ENCODE results near the gene ARL13B. TPM values are rescaled to one million over a fixed set of nuclear protein-coding genes. Genes with fewer than 3 reads are reported as not detected.

ARL13B gene
- total RNA-seq, 1 donor from 2014 or later, result 15.6 TPM

DNA sequence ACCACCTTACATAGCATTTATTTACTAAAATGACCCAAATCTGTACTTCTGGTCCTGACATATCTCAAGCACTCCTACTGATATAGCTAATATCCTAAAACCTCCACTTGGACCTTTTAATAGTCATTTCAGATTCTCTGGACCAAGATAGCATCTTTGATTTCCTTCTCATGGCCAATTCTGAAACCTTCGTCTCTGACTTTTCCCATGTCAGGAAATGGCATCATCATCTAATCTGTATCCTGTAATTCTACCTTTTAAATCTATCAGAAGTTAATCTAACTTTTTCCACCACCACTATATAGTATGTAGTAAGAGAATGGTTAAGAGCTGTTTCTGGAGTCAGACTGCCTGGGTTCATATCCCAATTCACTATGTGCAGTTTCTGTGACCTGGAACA, 32.2 kb downstream of the ARL13B start:
- Mint-ChIP-seq H3K4me1 (no peaks in the 10 kb centered on the region), H3K9me3 (no peaks in the 10 kb centered on the region), H3K4me3 (no peak overlapping the region), H3K36me3 (ENCODE audit: low read depth) (peaks cover 3% of the 10 kb centered on the region), H3K27ac (ENCODE audit: unreplicated experiment) (no peak overlapping the region), H3K27me3 (ENCODE audit: low read depth) (no peaks in the 10 kb centered on the region)
- TF ChIP-seq, protein P1, sequence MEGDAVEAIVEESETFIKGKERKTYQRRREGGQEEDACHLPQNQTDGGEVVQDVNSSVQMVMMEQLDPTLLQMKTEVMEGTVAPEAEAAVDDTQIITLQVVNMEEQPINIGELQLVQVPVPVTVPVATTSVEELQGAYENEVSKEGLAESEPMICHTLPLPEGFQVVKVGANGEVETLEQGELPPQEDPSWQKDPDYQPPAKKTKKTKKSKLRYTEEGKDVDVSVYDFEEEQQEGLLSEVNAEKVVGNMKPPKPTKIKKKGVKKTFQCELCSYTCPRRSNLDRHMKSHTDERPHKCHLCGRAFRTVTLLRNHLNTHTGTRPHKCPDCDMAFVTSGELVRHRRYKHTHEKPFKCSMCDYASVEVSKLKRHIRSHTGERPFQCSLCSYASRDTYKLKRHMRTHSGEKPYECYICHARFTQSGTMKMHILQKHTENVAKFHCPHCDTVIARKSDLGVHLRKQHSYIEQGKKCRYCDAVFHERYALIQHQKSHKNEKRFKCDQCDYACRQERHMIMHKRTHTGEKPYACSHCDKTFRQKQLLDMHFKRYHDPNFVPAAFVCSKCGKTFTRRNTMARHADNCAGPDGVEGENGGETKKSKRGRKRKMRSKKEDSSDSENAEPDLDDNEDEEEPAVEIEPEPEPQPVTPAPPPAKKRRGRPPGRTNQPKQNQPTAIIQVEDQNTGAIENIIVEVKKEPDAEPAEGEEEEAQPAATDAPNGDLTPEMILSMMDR (conservative IDR thresholded peaks at IDR 0.05), result no peak
- no peak for DNase-seq (ENCODE audit: low read depth, low spot score)

DNA sequence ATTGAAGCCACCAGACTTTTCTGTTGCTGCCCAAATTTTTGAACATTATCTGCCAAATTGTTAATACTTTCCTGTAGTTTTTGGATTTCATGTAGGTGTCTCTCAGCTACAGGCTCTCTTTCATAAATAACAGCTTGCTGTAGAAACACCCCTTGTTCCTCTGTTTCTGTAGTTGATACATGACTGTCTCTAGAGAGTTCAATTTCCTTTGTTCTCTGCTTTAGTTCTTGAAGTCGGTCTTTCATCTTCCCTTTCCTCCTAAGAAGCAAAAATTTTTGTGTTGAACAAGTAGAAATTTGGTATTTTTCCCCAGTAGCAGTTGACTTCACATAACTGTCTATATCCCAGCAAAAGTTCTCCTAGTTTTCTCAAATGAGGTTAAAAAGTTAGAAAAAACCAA, 35.1 kb downstream of the ARL13B start:
- no peak for DNase-seq (ENCODE audit: low read depth, low spot score)
- no peak overlapping the region for H3K4me3 Mint-ChIP-seq
- H3K36me3 Mint-ChIP-seq (ENCODE audit: low read depth), result peaks cover 5% of the 10 kb centered on the region
- TF ChIP-seq, protein P1 (conservative IDR thresholded peaks at IDR 0.05), result no peak
- no peaks in the 10 kb centered on the region for H3K27me3 Mint-ChIP-seq (ENCODE audit: low read depth)
- no peaks in the 10 kb centered on the region for H3K9me3 Mint-ChIP-seq
- H3K4me1 Mint-ChIP-seq, result no peaks in the 10 kb centered on the region
- no peak overlapping the region for H3K27ac Mint-ChIP-seq (ENCODE audit: unreplicated experiment)

DNA sequence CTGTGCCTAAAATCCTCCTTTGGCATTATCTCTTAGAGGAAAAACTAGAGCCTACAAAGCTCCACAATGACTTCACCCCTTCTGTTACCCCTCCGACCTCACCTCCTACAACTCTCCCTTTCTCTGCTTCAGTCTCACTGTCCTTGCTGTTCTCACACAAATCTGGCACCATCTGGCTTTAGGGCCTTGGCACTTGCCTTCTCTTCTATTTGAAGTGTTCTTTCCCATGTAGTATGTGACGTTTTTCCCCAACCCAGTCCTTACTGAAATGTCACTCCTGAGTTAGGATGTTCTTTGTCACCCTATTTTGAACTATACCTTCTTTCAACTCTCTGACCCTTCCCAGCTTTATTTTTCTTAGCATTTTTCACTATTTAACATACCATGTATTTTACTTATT, 39.7 kb downstream of the ARL13B start:
- no peak overlapping the region for H3K27ac Mint-ChIP-seq (ENCODE audit: unreplicated experiment)
- TF ChIP-seq, protein P1 (conservative IDR thresholded peaks at IDR 0.05), result no peak
- H3K27me3 Mint-ChIP-seq (ENCODE audit: low read depth), result no peaks in the 10 kb centered on the region
- H3K9me3 Mint-ChIP-seq, result no peaks in the 10 kb centered on the region
- peaks cover 5% of the 10 kb centered on the region for H3K36me3 Mint-ChIP-seq (ENCODE audit: low read depth)
- DNase-seq (ENCODE audit: low read depth, low spot score), result no peak
- H3K4me1 Mint-ChIP-seq, result no peaks in the 10 kb centered on the region
- no peak overlapping the region for H3K4me3 Mint-ChIP-seq

DNA sequence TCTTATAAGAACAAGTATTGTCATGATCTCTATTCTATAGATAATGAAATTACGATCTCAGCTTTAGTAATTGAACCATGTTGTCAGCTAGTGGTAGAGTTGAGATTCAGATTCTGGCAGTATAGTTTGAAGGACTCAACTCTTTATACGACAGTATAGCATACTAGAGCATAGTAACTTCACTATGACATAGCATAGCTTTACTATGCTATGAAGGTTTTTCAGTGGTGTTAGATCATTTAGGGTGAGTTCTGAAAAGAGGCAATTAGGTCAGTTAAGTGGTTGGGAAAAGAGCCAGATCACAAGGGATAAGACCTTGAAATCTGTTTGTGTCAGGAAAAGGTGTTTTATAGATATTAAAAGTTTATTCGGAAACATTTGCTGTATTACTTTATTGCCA, 40.3 kb downstream of the ARL13B start:
- TF ChIP-seq, protein P1 (conservative IDR thresholded peaks at IDR 0.05), result no peak
- H3K27ac Mint-ChIP-seq (ENCODE audit: unreplicated experiment), result no peak overlapping the region
- no peaks in the 10 kb centered on the region for H3K4me1 Mint-ChIP-seq
- H3K36me3 Mint-ChIP-seq (ENCODE audit: low read depth), result peaks cover 5% of the 10 kb centered on the region
- no peaks in the 10 kb centered on the region for H3K27me3 Mint-ChIP-seq (ENCODE audit: low read depth)
- H3K9me3 Mint-ChIP-seq, result no peaks in the 10 kb centered on the region
- no peak for DNase-seq (ENCODE audit: low read depth, low spot score)
- no peak overlapping the region for H3K4me3 Mint-ChIP-seq

DNA sequence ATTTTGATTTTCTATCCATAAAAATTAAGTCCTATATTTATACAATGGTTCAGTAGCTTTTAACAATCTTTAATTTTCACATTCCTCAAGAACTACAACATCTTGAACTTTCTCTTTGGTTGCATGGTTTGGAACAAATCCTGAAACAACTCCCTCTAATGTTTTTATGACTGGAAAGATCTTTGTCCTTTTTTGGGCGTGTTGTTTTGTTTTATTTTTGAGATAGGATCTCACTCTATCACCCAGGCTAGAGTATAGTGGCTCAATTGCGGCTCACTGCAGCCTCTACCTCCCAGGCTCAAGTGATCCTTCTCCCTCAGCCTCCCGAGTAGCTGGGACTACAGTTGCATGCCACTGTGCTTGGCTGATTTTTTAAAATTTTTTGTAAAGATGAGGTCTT, 44.4 kb downstream of the ARL13B start:
- Mint-ChIP-seq H3K27me3 (ENCODE audit: low read depth) (no peaks in the 10 kb centered on the region), H3K4me3 (no peak overlapping the region), H3K9me3 (no peaks in the 10 kb centered on the region)

More for the DNA sequence above, 44.4 kb downstream of the ARL13B start:
- Mint-ChIP-seq H3K36me3 (ENCODE audit: low read depth) (peaks cover 5% of the 10 kb centered on the region), H3K4me1 (no peaks in the 10 kb centered on the region), H3K27ac (ENCODE audit: unreplicated experiment) (no peak overlapping the region)
- TF ChIP-seq, protein P1 (conservative IDR thresholded peaks at IDR 0.05), result no peak
- DNase-seq (ENCODE audit: low read depth, low spot score), result no peak
